Astrocyte (in vitro differentiated cells and primary cell): ENCODE results near the gene ANTXR1. TPM values are rescaled to one million over a fixed set of nuclear protein-coding genes. Genes with fewer than 3 reads are reported as not detected.
A peak's percentile ranks its signal among the peaks of the same experiment; 100 is the strongest.

Experiments
- DNase-seq: peaks from one replicate; pipeline ENCODE4 v3.0.0-alpha.2; 2010; ENCODE audit warnings: low read depth
- FAIRE-seq: peaks from 2 replicates; lab custom pipeline; 2011; peaks lifted over from hg19 to GRCh38; lab: Jason Lieb, UNC
- H2AFZ ChIP-seq: 2 replicates; pipeline ENCODE4 v1.6.0; 2012; ENCODE audit warnings: low read depth, low read length, inconsistent platforms
- H3K27ac ChIP-seq: 2 replicates; pipeline ENCODE4 v1.5.1; 2011; ENCODE audit warnings: low read depth, low read length, inconsistent platforms
- H3K27me3 ChIP-seq: 2 replicates; pipeline ENCODE4 v1.6.0; 2011; ENCODE audit warnings: low read length, inconsistent platforms; ENCODE audit not compliant: insufficient read depth
- H3K36me3 ChIP-seq: 2 replicates; pipeline ENCODE4 v1.5.1; 2011; ENCODE audit warnings: low read length, inconsistent platforms; ENCODE audit not compliant: insufficient read depth
- H3K4me1 ChIP-seq: 2 replicates; pipeline ENCODE4 v1.5.1; 2011; ENCODE audit warnings: low read length, inconsistent platforms; ENCODE audit not compliant: insufficient read depth
- H3K4me2 ChIP-seq: 2 replicates; pipeline ENCODE4 v1.6.0; 2012; ENCODE audit warnings: low read length, inconsistent platforms
- H3K4me3 ChIP-seq: 2 replicates; pipeline ENCODE4 v1.5.1; 2011; ENCODE audit warnings: low read depth, mild to moderate bottlenecking, low read length, inconsistent platforms; ENCODE audit not compliant: insufficient read depth
- H3K79me2 ChIP-seq: 2 replicates; pipeline ENCODE4 v1.6.0; 2012; ENCODE audit warnings: mild to moderate bottlenecking, low read length, inconsistent platforms; ENCODE audit not compliant: insufficient read depth
- H3K9ac ChIP-seq: 2 replicates; pipeline ENCODE4 v1.6.0; 2012; ENCODE audit warnings: mild to moderate bottlenecking, low read length, inconsistent platforms
- H3K9me3 ChIP-seq: 2 replicates; pipeline ENCODE4 v1.5.1; 2012; ENCODE audit warnings: low read depth, mild to moderate bottlenecking, low read length, inconsistent platforms; ENCODE audit not compliant: insufficient read depth
- H4K20me1 ChIP-seq: 2 replicates; pipeline ENCODE4 v1.6.0; 2012; ENCODE audit warnings: low read length, inconsistent platforms; ENCODE audit not compliant: insufficient read depth
- H3K27ac Mint-ChIP-seq: one replicate; pipeline ENCODE4 v1.8.0; 2021; ENCODE audit warnings: mild to moderate bottlenecking, mixed read lengths; ENCODE audit not compliant: unreplicated experiment
- H3K27me3 Mint-ChIP-seq: one replicate; pipeline ENCODE4 v1.8.0; 2021; ENCODE audit warnings: low read depth, mixed read lengths; ENCODE audit not compliant: unreplicated experiment
- H3K36me3 Mint-ChIP-seq: one replicate; pipeline ENCODE4 v1.8.0; 2021; ENCODE audit warnings: low read depth, mixed read lengths; ENCODE audit not compliant: unreplicated experiment
- H3K4me1 Mint-ChIP-seq: one replicate; pipeline ENCODE4 v1.8.0; 2021; ENCODE audit warnings: low read depth, mixed read lengths; ENCODE audit not compliant: unreplicated experiment
- H3K4me3 Mint-ChIP-seq: one replicate; pipeline ENCODE4 v1.8.0; 2021; ENCODE audit warnings: mild to moderate bottlenecking, moderate library complexity, mixed read lengths; ENCODE audit not compliant: unreplicated experiment
- H3K9me3 Mint-ChIP-seq: one replicate; pipeline ENCODE4 v1.8.0; 2021; ENCODE audit warnings: mild to moderate bottlenecking, mixed read lengths; ENCODE audit not compliant: unreplicated experiment
- CTCF ChIP-seq: IDR thresholded peaks from 2 replicates; pipeline ENCODE4 v1.5.1; 2011; ENCODE audit warnings: low read depth, mild to moderate bottlenecking, inconsistent platforms, low read length, moderate library complexity; ENCODE audit not compliant: insufficient read depth
- EZH2 ChIP-seq: IDR thresholded peaks from 2 replicates; pipeline ENCODE4 v1.6.1; 2012; ENCODE audit warnings: mild to moderate bottlenecking, low read length, inconsistent platforms; ENCODE audit not compliant: insufficient read depth
- total RNA-seq: library from RNA; stranded (reverse); gene quantifications from 2 replicates; pipeline ENCODE4 v1.2.1, GENCODE V29; 2021

Gene ANTXR1
- total RNA-seq, 1 donor from 2014 or later = 67.8 TPM

GRCh38 chr2:69291004-69291650 lies 278.1 kb downstream of the ANTXR1 start:
- H3K27ac Mint-ChIP-seq = no peak overlapping the region
- Histone ChIP-seq H3K9ac (no peak overlapping the region), H3K79me2 (no peaks in the 10 kb centered on the region), H4K20me1 (no peaks in the 10 kb centered on the region), H3K27me3 (no peaks in the 10 kb centered on the region), H3K4me2 (peak overlapping the region; percentile 2), H3K4me1 (peaks cover 9% of the 10 kb centered on the region), H3K9me3 (no peaks in the 10 kb centered on the region), H2AFZ (no peak overlapping the region), H3K36me3 (no peaks in the 10 kb centered on the region), H3K4me3 (no peak overlapping the region), H3K27ac (no peak overlapping the region)
- H3K27me3 Mint-ChIP-seq = peaks cover 4% of the 10 kb centered on the region
- DNase-seq (peak; percentile 86), FAIRE-seq (no peak)
- peaks cover 3% of the 10 kb centered on the region for H3K36me3 Mint-ChIP-seq
- H3K4me1 Mint-ChIP-seq = peaks cover 18% of the 10 kb centered on the region
- TF ChIP-seq CTCF (no peak), EZH2 (no peak)
- no peaks in the 10 kb centered on the region for H3K9me3 Mint-ChIP-seq
- no peak overlapping the region for H3K4me3 Mint-ChIP-seq

- Histone ChIP-seq H3K9me3 (no peaks in the 10 kb centered on the region), H3K36me3 (no peaks in the 10 kb centered on the region), H3K4me3 (no peak overlapping the region), H3K79me2 (no peaks in the 10 kb centered on the region), H3K9ac (no peak overlapping the region), H4K20me1 (no peaks in the 10 kb centered on the region), H3K4me1 (peaks cover 9% of the 10 kb centered on the region), H3K27ac (no peak overlapping the region), H3K27me3 (no peaks in the 10 kb centered on the region), H2AFZ (no peak overlapping the region), H3K4me2 (peak overlapping the region; percentile 2)
- Mint-ChIP-seq H3K36me3 (peaks cover 3% of the 10 kb centered on the region), H3K4me3 (peak overlapping the region; percentile 35), H3K27me3 (peaks cover 4% of the 10 kb centered on the region), H3K9me3 (peaks cover 2% of the 10 kb centered on the region), H3K4me1 (peaks cover 19% of the 10 kb centered on the region), H3K27ac (peak overlapping the region; percentile 23)
- TF ChIP-seq CTCF = no peak
- TF ChIP-seq EZH2 = no peak
- FAIRE-seq (no peak), DNase-seq (no peak)
Measured at GRCh38 chr2:69291721-69292120, 278.7 kb downstream of the ANTXR1 start.

GRCh38 chr2:69292256-69292655 lies 279.3 kb downstream of the ANTXR1 start:
- Mint-ChIP-seq H3K4me1 (peaks cover 21% of the 10 kb centered on the region), H3K9me3 (peaks cover 2% of the 10 kb centered on the region), H3K36me3 (peaks cover 3% of the 10 kb centered on the region), H3K27me3 (peaks cover 4% of the 10 kb centered on the region), H3K4me3 (no peak overlapping the region), H3K27ac (no peak overlapping the region)
- no peak for TF ChIP-seq EZH2
- TF ChIP-seq CTCF = no peak
- peaks cover 9% of the 10 kb centered on the region for H3K4me1 ChIP-seq
- H2AFZ ChIP-seq = no peak overlapping the region
- no peak overlapping the region for H3K4me3 ChIP-seq
- H3K36me3 ChIP-seq = no peaks in the 10 kb centered on the region
- no peaks in the 10 kb centered on the region for H3K27me3 ChIP-seq
- H3K79me2 ChIP-seq = no peaks in the 10 kb centered on the region
- no peak overlapping the region for H3K27ac ChIP-seq
- no peak overlapping the region for H3K4me2 ChIP-seq
- no peak for FAIRE-seq
- DNase-seq = no peak
- H3K9me3 ChIP-seq = no peaks in the 10 kb centered on the region
- no peak overlapping the region for H3K9ac ChIP-seq
- H4K20me1 ChIP-seq = no peaks in the 10 kb centered on the region
